Ectodermal cell (in vitro differentiated cells): ENCODE data around the gene MAB21L3.

Source experiments
- H3K27ac ChIP-seq: 2 replicates; pipeline ENCODE4 v1.7.0; 2013; ENCODE audit warnings: mild to moderate bottlenecking, low read depth, low read length; ENCODE audit not compliant: insufficient read depth, poor library complexity, severe bottlenecking
- H3K27me3 ChIP-seq: 2 replicates; pipeline ENCODE4 v1.7.0; 2013; ENCODE audit warnings: mild to moderate bottlenecking, low read length; ENCODE audit not compliant: insufficient read depth, control insufficient read depth, poor library complexity, severe bottlenecking
- H3K36me3 ChIP-seq: one replicate; pipeline ENCODE4 v1.7.0; 2013; ENCODE audit warnings: low read length; ENCODE audit not compliant: control insufficient read depth, insufficient read depth
- H3K4me1 ChIP-seq: one replicate; pipeline ENCODE4 v1.7.0; 2013; ENCODE audit warnings: low read length; ENCODE audit not compliant: control insufficient read depth, insufficient read depth
- H3K4me3 ChIP-seq: 2 replicates; pipeline ENCODE4 v1.7.0; 2013; ENCODE audit warnings: low read depth, low read length, control low read depth; ENCODE audit not compliant: insufficient read depth
- H3K9me3 ChIP-seq: 2 replicates; pipeline ENCODE4 v1.7.0; 2013; ENCODE audit warnings: mild to moderate bottlenecking, low read length, moderate library complexity; ENCODE audit not compliant: control insufficient read depth
- WGBS, 2 experiments: methylation state at CpG; one replicate each; pipeline ENCODE4 v1.1.7; 2013; ENCODE audit warnings: missing lambda C conversion rate in 2 of 2; 5-methylcytosine and 5-hydroxymethylcytosine counted together

MAB21L3 gene

GRCh38 chr1:116163533-116163932, 52.3 kb downstream of the MAB21L3 start:
- Histone ChIP-seq H3K9me3 (no peaks in the 10 kb centered on the region), H3K27me3 (peaks cover 11% of the 10 kb centered on the region), H3K27ac (no peak overlapping the region), H3K36me3 (no peaks in the 10 kb centered on the region), H3K4me3 (no peak overlapping the region), H3K4me1 (no peaks in the 10 kb centered on the region)

GRCh38 chr1:116164150-116164549, 53.0 kb downstream of the MAB21L3 start:
- no peaks in the 10 kb centered on the region for H3K9me3 ChIP-seq
- H3K4me1 ChIP-seq, result no peaks in the 10 kb centered on the region
- no peak overlapping the region for H3K4me3 ChIP-seq
- H3K27me3 ChIP-seq, result peaks cover 17% of the 10 kb centered on the region
- H3K27ac ChIP-seq, result no peak overlapping the region
- no peaks in the 10 kb centered on the region for H3K36me3 ChIP-seq
- WGBS, 2 experiments, result 61 to 79% methylated on average over 1 to 2 of the region's 2 CpGs

- Histone ChIP-seq H3K9me3 (no peaks in the 10 kb centered on the region), H3K27me3 (peaks cover 21% of the 10 kb centered on the region), H3K36me3 (no peaks in the 10 kb centered on the region), H3K27ac (no peak overlapping the region), H3K4me1 (no peaks in the 10 kb centered on the region), H3K4me3 (no peak overlapping the region)
- WGBS, 2 experiments, result 86 to 92% methylated on average over 4 of the region's 4 CpGs
Observed at GRCh38 chr1:116164604-116165368, 53.6 kb downstream of the MAB21L3 start.

- peaks cover 21% of the 10 kb centered on the region for H3K27me3 ChIP-seq
- H3K4me3 ChIP-seq, result no peak overlapping the region
- no peaks in the 10 kb centered on the region for H3K36me3 ChIP-seq
- no peak overlapping the region for H3K27ac ChIP-seq
- H3K4me1 ChIP-seq, result no peaks in the 10 kb centered on the region
- H3K9me3 ChIP-seq, result no peaks in the 10 kb centered on the region
- WGBS, 2 experiments, result 95% methylated on average over 9 of the region's 9 CpGs
Observed at GRCh38 chr1:116165572-116165971, 54.4 kb downstream of the MAB21L3 start.

GRCh38 chr1:116166011-116166571, 54.9 kb downstream of the MAB21L3 start:
- Histone ChIP-seq H3K9me3 (no peaks in the 10 kb centered on the region), H3K36me3 (no peaks in the 10 kb centered on the region), H3K27ac (no peak overlapping the region), H3K27me3 (peaks cover 21% of the 10 kb centered on the region), H3K4me3 (no peak overlapping the region), H3K4me1 (no peaks in the 10 kb centered on the region)
- 88 to 89% methylated on average over 6 of the region's 6 CpGs for WGBS, 2 experiments

- WGBS, 2 experiments, result 94 to 95% methylated on average over 4 of the region's 4 CpGs
- H3K36me3 ChIP-seq, result no peaks in the 10 kb centered on the region
- no peaks in the 10 kb centered on the region for H3K9me3 ChIP-seq
- no peaks in the 10 kb centered on the region for H3K4me1 ChIP-seq
- H3K4me3 ChIP-seq, result no peak overlapping the region
- no peak overlapping the region for H3K27ac ChIP-seq
- H3K27me3 ChIP-seq, result peaks cover 21% of the 10 kb centered on the region
Observed at GRCh38 chr1:116166655-116167054, 55.5 kb downstream of the MAB21L3 start.

GRCh38 chr1:116167625-116168276, 56.6 kb downstream of the MAB21L3 start:
- H3K4me1 ChIP-seq, result no peaks in the 10 kb centered on the region
- WGBS, 2 experiments, result 22 to 25% methylated on average over 35 of the region's 35 CpGs
- no peak overlapping the region for H3K27ac ChIP-seq
- H3K27me3 ChIP-seq, result peaks cover 21% of the 10 kb centered on the region
- H3K4me3 ChIP-seq, result peak overlapping the region; percentile 47
- H3K36me3 ChIP-seq, result no peaks in the 10 kb centered on the region
- H3K9me3 ChIP-seq, result no peaks in the 10 kb centered on the region

GRCh38 chr1:116168277-116169032, 57.3 kb downstream of the MAB21L3 start:
- H3K36me3 ChIP-seq, result no peaks in the 10 kb centered on the region
- H3K9me3 ChIP-seq, result no peaks in the 10 kb centered on the region
- H3K27ac ChIP-seq, result no peak overlapping the region
- peak overlapping the region; percentile 47 for H3K4me3 ChIP-seq
- WGBS, 2 experiments, result 13 to 14% methylated on average over 42 of the region's 42 CpGs
- H3K27me3 ChIP-seq, result peaks cover 21% of the 10 kb centered on the region
- no peaks in the 10 kb centered on the region for H3K4me1 ChIP-seq

GRCh38 chr1:116169898-116170297, 58.7 kb downstream of the MAB21L3 start:
- Histone ChIP-seq H3K9me3 (no peaks in the 10 kb centered on the region), H3K27ac (no peak overlapping the region), H3K36me3 (no peaks in the 10 kb centered on the region), H3K27me3 (peaks cover 21% of the 10 kb centered on the region), H3K4me3 (no peak overlapping the region), H3K4me1 (no peaks in the 10 kb centered on the region)
- WGBS, 2 experiments, result 82 to 84% methylated on average over 7 of the region's 7 CpGs
